Measurements from ENCODE around the gene GNB1L. TPM values are rescaled to one million over a fixed set of nuclear protein-coding genes. Genes with fewer than 3 reads are reported as not detected.

The GNB1L gene
- total RNA-seq, 1 experiment from 2014 or later: 17.9 TPM

DNA sequence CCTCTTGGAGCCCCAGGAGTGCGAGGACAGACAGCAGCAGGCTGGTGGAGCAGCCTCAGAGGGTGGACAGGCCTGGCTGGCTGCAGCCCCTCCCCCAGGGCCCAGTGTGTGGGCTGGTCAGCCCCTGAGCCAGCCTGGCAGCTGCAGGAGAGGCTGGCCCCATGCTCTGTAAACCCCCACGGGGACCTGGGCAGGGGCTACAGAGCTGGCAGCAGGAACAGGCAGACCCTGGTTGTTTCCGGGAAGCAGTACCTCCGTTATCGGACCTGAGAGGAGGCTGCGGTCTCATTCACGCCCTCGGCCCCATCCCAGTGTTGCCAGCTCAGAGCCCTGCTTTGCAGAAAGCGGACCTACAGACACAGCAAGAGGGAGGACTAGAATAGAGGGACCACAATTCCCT lies 48.4 kb upstream of the GNB1L start:
- BruUV-seq (replicated peaks): no TSS peak
- Histone ChIP-seq H3K27me3 (replicated peaks; ENCODE audit: insufficient read depth, low read depth, low read length, poor library complexity) (no peaks in the 10 kb centered on the region), H3K9me3 (ENCODE audit: low read depth, low read length, poor library complexity, severe bottlenecking) (no peaks in the 10 kb centered on the region), H3K4me3 (ENCODE audit: low read depth, low read length, poor library complexity, severe bottlenecking) (no peak overlapping the region), H3K27ac (ENCODE audit: low read depth, low read length, poor library complexity, severe bottlenecking) (no peak overlapping the region), H3K4me1 (ENCODE audit: insufficient read depth, low read length, poor library complexity, severe bottlenecking) (peaks cover 16% of the 10 kb centered on the region), H3K36me3 (ENCODE audit: insufficient read depth, low read length, poor library complexity, severe bottlenecking) (no peaks in the 10 kb centered on the region)
- POLR2A ChIA-PET (ENCODE audit: low non-redundant PET): no interaction called here
- DNase-seq (ENCODE audit: low spot score): no peak
- TF ChIP-seq EZH2 (IDR thresholded peaks at IDR 0.05; ENCODE audit: borderline replicate concordance, low read depth, low read length, poor library complexity, severe bottlenecking): no peak
- TF ChIP-seq, protein P1, sequence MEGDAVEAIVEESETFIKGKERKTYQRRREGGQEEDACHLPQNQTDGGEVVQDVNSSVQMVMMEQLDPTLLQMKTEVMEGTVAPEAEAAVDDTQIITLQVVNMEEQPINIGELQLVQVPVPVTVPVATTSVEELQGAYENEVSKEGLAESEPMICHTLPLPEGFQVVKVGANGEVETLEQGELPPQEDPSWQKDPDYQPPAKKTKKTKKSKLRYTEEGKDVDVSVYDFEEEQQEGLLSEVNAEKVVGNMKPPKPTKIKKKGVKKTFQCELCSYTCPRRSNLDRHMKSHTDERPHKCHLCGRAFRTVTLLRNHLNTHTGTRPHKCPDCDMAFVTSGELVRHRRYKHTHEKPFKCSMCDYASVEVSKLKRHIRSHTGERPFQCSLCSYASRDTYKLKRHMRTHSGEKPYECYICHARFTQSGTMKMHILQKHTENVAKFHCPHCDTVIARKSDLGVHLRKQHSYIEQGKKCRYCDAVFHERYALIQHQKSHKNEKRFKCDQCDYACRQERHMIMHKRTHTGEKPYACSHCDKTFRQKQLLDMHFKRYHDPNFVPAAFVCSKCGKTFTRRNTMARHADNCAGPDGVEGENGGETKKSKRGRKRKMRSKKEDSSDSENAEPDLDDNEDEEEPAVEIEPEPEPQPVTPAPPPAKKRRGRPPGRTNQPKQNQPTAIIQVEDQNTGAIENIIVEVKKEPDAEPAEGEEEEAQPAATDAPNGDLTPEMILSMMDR (conservative IDR thresholded peaks at IDR 0.05; ENCODE audit: low read depth, low read length): no peak
- intact Hi-C loops (cut with micrococcal nuclease; ENCODE audit: unreplicated experiment): no loop called here
- CTCF ChIA-PET: interaction anchor here (1.4 kb wide), 1 partner anchor 172 kb away, joined by 4 read pairs; no protein-coding TSS in a partner anchor

GRCh38 chr22:19902245-19902715 lies 47.6 kb upstream of the GNB1L start:
- POLR2A ChIA-PET (ENCODE audit: low non-redundant PET): no interaction called here
- Histone ChIP-seq H3K4me3 (ENCODE audit: low read depth, low read length, poor library complexity, severe bottlenecking) (no peak overlapping the region), H3K36me3 (ENCODE audit: insufficient read depth, low read length, poor library complexity, severe bottlenecking) (no peaks in the 10 kb centered on the region), H3K27me3 (replicated peaks; ENCODE audit: insufficient read depth, low read depth, low read length, poor library complexity) (no peaks in the 10 kb centered on the region), H3K9me3 (ENCODE audit: low read depth, low read length, poor library complexity, severe bottlenecking) (no peaks in the 10 kb centered on the region), H3K27ac (ENCODE audit: low read depth, low read length, poor library complexity, severe bottlenecking) (peak overlapping the region; percentile 35), H3K4me1 (ENCODE audit: insufficient read depth, low read length, poor library complexity, severe bottlenecking) (peaks cover 16% of the 10 kb centered on the region)
- CTCF ChIA-PET: interaction anchor here (1.4 to 1.7 kb wide), 1 partner anchor 172 kb away, joined by 4 to 6 read pairs; no protein-coding TSS in a partner anchor
- DNase-seq (ENCODE audit: low spot score): no peak
- TF ChIP-seq, protein P1 (conservative IDR thresholded peaks at IDR 0.05; ENCODE audit: low read depth, low read length): no peak
- no TSS peak for BruUV-seq (replicated peaks)
- intact Hi-C loops (cut with micrococcal nuclease; ENCODE audit: unreplicated experiment): no loop called here

- no peaks in the 10 kb centered on the region for H3K36me3 ChIP-seq (ENCODE audit: insufficient read depth, low read length, poor library complexity, severe bottlenecking)
- ChIA-PET CTCF (interaction anchor here (1.1 to 1.7 kb wide), 2 partner anchors 8 to 171 kb away, joined by 3 to 6 read pairs; no protein-coding TSS in a partner anchor), POLR2A (ENCODE audit: low non-redundant PET) (no interaction called here)
- no peaks in the 10 kb centered on the region for H3K9me3 ChIP-seq (ENCODE audit: low read depth, low read length, poor library complexity, severe bottlenecking)
- no peaks in the 10 kb centered on the region for H3K27me3 ChIP-seq (replicated peaks; ENCODE audit: insufficient read depth, low read depth, low read length, poor library complexity)
- H3K4me3 ChIP-seq (ENCODE audit: low read depth, low read length, poor library complexity, severe bottlenecking): no peak overlapping the region
- peak overlapping the region; percentile 35 for H3K27ac ChIP-seq (ENCODE audit: low read depth, low read length, poor library complexity, severe bottlenecking)
- DNase-seq (ENCODE audit: low spot score): no peak
- no TSS peak for BruUV-seq (replicated peaks)
- H3K4me1 ChIP-seq (ENCODE audit: insufficient read depth, low read length, poor library complexity, severe bottlenecking): peaks cover 16% of the 10 kb centered on the region
- intact Hi-C loops (cut with micrococcal nuclease; ENCODE audit: unreplicated experiment): no loop called here
- TF ChIP-seq EZH2 (IDR thresholded peaks at IDR 0.05; ENCODE audit: borderline replicate concordance, low read depth, low read length, poor library complexity, severe bottlenecking): no peak
- TF ChIP-seq, protein P1 (conservative IDR thresholded peaks at IDR 0.05; ENCODE audit: low read depth, low read length): no peak
These were observed 47.0 kb upstream of the GNB1L start for GRCh38 chr22:19901577-19902244.

Data from A673 (cell line).